ENCODE data around the gene ETS2.

The ETS2 gene

GRCh38 chr21:38847556-38847955 lies 41.8 kb downstream of the ETS2 start:
- no peaks in the 10 kb centered on the region for H4K20me1 ChIP-seq (ENCODE audit: insufficient read depth, low read length)
- no peak overlapping the region for H3K9ac ChIP-seq (ENCODE audit: low read length)
- H3K79me2 ChIP-seq (ENCODE audit: low read length): no peaks in the 10 kb centered on the region
- no peak overlapping the region for H3K27ac ChIP-seq (ENCODE audit: low read length)
- no peaks in the 10 kb centered on the region for H3K4me1 ChIP-seq (ENCODE audit: low read length)
- H3K9me3 ChIP-seq (replicated peaks; ENCODE audit: insufficient read depth, low read length): no peaks in the 10 kb centered on the region
- TF ChIP-seq CTCF (IDR thresholded peaks at IDR 0.05; ENCODE audit: low read length) (no peak), EZH2 (optimal IDR thresholded peaks at IDR 0.05; ENCODE audit: low read depth, low read length) (no peak), EZH2phosphoT487 (IDR thresholded peaks at IDR 0.05; ENCODE audit: low read length) (no peak)
- H3K9me2 ChIP-seq (replicated peaks; ENCODE audit: insufficient read depth, low read length): no peaks in the 10 kb centered on the region
- H3K4me3 ChIP-seq (ENCODE audit: low read length): no peak overlapping the region
- no peak for DNase-seq
- no peaks in the 10 kb centered on the region for H3K27me3 ChIP-seq (replicated peaks; ENCODE audit: insufficient read depth, low read length)
- no peaks in the 10 kb centered on the region for H3F3A ChIP-seq (ENCODE audit: insufficient read depth, low read length)
- no peak overlapping the region for H2AFZ ChIP-seq (ENCODE audit: low read length)
- no peak overlapping the region for H3K4me2 ChIP-seq (ENCODE audit: low read depth, low read length)
- H3K36me3 ChIP-seq (replicated peaks; ENCODE audit: insufficient read depth, low read length): no peaks in the 10 kb centered on the region

GRCh38 chr21:38848187-38848609 lies 42.5 kb downstream of the ETS2 start:
- Histone ChIP-seq H3K36me3 (replicated peaks; ENCODE audit: insufficient read depth, low read length) (no peaks in the 10 kb centered on the region), H3K79me2 (ENCODE audit: low read length) (no peaks in the 10 kb centered on the region), H3F3A (ENCODE audit: insufficient read depth, low read length) (no peaks in the 10 kb centered on the region), H3K9me2 (replicated peaks; ENCODE audit: insufficient read depth, low read length) (no peaks in the 10 kb centered on the region), H2AFZ (ENCODE audit: low read length) (no peak overlapping the region), H3K9ac (ENCODE audit: low read length) (no peak overlapping the region), H3K9me3 (replicated peaks; ENCODE audit: insufficient read depth, low read length) (no peaks in the 10 kb centered on the region), H3K27me3 (replicated peaks; ENCODE audit: insufficient read depth, low read length) (no peaks in the 10 kb centered on the region), H3K4me3 (ENCODE audit: low read length) (no peak overlapping the region), H3K4me1 (ENCODE audit: low read length) (no peaks in the 10 kb centered on the region), H3K4me2 (ENCODE audit: low read depth, low read length) (no peak overlapping the region), H4K20me1 (ENCODE audit: insufficient read depth, low read length) (no peaks in the 10 kb centered on the region), H3K27ac (ENCODE audit: low read length) (no peak overlapping the region)
- no peak for TF ChIP-seq CTCF (IDR thresholded peaks at IDR 0.05; ENCODE audit: low read length)
- no peak for TF ChIP-seq EZH2 (optimal IDR thresholded peaks at IDR 0.05; ENCODE audit: low read depth, low read length)
- TF ChIP-seq EZH2phosphoT487 (IDR thresholded peaks at IDR 0.05; ENCODE audit: low read length): no peak
- no peak for DNase-seq

GRCh38 chr21:38849776-38850175 lies 44.0 kb downstream of the ETS2 start:
- H3K27me3 ChIP-seq (replicated peaks; ENCODE audit: insufficient read depth, low read length): no peaks in the 10 kb centered on the region
- no peak overlapping the region for H3K4me2 ChIP-seq (ENCODE audit: low read depth, low read length)
- H3K79me2 ChIP-seq (ENCODE audit: low read length): no peaks in the 10 kb centered on the region
- no peak overlapping the region for H3K27ac ChIP-seq (ENCODE audit: low read length)
- DNase-seq: no peak
- no peaks in the 10 kb centered on the region for H3K9me2 ChIP-seq (replicated peaks; ENCODE audit: insufficient read depth, low read length)
- TF ChIP-seq CTCF (IDR thresholded peaks at IDR 0.05; ENCODE audit: low read length): no peak
- no peak for TF ChIP-seq EZH2phosphoT487 (IDR thresholded peaks at IDR 0.05; ENCODE audit: low read length)
- TF ChIP-seq EZH2 (optimal IDR thresholded peaks at IDR 0.05; ENCODE audit: low read depth, low read length): no peak
- H3F3A ChIP-seq (ENCODE audit: insufficient read depth, low read length): no peaks in the 10 kb centered on the region
- no peak overlapping the region for H3K4me3 ChIP-seq (ENCODE audit: low read length)
- H4K20me1 ChIP-seq (ENCODE audit: insufficient read depth, low read length): no peaks in the 10 kb centered on the region
- H2AFZ ChIP-seq (ENCODE audit: low read length): no peak overlapping the region
- no peak overlapping the region for H3K9ac ChIP-seq (ENCODE audit: low read length)
- no peaks in the 10 kb centered on the region for H3K9me3 ChIP-seq (replicated peaks; ENCODE audit: insufficient read depth, low read length)
- H3K4me1 ChIP-seq (ENCODE audit: low read length): no peaks in the 10 kb centered on the region
- no peaks in the 10 kb centered on the region for H3K36me3 ChIP-seq (replicated peaks; ENCODE audit: insufficient read depth, low read length)
